NCI-H128 (cell line): Measurements from ENCODE around the gene MYO5B.

ENCODE experiments used
- DNase-seq: peaks from one replicate; lab custom pipeline; 2025; ENCODE audit not compliant: unreplicated experiment; lab: John Stamatoyannopoulos, UW

The MYO5B gene

DNA sequence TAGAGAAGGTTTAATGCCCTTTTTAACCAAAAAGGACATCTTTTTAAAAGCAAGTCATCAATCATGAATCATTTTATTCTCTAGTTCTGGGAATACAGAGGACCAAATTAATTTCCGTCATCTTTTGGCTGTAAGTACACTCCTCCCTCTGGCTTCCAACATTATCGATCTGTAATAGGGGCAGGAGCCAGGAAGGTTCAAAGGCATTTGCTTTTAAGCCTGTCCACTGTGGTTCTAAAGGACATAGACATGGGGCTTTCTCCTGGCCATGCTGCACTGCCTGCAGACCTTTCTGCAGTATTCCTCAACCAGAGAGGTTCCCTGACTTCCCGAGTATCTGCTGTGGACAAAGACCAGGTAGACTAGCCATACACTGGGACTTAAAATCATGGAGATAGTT lies 170.5 kb downstream of the MYO5B start:
- no peak for DNase-seq

DNA sequence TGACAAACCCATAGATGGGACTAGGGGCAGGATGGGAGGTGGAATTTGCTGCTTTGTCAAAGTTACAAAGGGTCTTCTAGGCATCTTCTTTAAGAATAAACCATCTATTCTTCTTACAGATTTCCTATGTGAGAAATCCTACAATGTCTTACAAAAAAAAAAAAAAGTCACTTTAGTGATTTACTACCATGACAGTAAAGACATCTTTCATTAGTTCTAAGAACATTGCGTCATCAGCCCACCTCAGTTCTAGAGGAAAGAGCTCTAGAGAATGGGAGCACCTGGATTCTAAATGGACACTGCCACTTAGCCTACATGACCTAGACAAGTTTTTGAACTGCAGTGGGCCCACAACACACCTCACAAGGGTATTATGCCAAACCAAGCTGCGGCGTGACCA lies 172.0 kb downstream of the MYO5B start:
- no peak for DNase-seq

DNA sequence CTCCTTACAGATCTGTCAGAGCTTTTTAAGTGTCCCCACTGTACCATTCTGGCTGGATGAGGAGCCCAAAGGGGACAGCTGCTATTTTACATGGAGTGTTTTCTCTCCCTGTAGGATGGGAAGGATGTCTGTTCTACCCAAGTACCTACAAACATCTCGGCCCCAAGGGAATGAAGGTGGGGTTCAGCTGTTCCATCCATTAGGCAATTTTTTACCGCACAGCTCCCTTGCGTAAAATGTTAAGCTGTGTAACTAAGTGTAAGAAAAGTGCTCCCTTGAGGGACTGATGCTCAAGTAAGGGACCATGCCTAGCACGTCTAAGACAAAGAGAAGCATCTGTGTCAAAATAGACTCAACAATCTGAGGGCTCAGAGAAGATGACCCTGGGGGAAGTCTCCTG lies 180.3 kb downstream of the MYO5B start:
- DNase-seq, result no peak

DNA sequence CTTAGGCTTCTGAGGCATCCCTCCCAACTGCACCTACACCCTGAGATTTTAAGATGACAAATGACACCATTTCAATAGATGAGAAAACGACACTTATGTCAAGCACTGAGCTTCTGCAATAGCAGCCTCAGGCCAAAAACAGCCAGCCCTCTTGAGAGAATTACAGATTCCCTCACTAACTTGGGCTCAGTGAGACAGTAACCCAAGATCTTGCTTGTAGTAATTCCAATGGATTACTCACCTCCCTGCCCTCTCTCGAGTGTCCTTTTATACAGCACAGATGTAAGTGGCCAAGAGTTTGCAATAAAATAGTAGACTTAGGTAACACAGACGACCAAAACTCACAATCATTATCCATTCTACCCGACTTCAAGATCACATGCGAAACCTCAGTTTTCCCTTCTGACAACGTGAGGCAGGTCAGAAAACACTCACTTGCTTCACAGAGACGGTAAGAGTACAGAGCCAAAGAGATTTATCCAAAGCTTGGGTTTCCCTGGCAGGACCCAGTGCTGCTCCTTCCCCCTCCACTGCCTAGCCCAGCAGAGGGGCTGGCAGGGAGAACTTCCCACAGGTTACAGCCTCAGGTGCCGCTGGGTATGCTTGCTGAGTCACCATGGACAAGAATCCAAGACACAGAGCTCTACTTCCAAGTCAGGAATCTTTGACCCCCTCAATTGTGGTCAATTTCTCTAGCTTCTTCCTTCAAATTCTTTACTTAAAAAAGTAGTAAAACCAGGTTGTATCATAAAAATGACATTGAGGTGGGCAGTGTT lies 181.4 kb downstream of the MYO5B start:
- DNase-seq, result no peak

DNA sequence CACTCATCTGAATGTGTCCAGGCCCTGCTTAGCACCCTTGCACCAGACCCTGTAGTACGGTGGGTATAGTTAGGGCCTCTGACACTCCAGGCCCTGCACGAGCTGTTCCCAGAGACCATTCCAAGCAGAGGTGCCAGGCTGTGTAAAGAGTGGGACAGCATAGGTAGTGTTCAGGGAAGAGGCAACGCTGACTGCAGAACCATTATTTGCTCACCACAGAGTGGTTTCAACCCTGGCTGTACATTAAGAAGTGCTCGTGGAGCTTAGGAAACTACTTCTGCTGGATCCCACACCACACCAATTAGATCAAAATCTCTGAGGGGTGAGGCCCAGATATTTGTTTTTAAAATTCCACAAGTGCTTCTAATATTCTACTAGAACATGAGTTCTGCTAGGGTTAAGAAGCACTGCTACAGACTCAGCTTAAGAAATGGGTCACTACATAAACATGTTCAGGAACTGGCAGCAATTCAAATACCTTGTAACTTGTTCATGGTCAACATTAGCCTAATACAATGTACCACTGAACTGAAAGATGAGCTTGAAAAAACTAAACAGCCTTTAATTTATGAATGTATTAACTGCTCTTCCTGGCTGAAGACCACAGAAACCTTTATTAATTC lies 183.0 kb downstream of the MYO5B start:
- no peak for DNase-seq

DNA sequence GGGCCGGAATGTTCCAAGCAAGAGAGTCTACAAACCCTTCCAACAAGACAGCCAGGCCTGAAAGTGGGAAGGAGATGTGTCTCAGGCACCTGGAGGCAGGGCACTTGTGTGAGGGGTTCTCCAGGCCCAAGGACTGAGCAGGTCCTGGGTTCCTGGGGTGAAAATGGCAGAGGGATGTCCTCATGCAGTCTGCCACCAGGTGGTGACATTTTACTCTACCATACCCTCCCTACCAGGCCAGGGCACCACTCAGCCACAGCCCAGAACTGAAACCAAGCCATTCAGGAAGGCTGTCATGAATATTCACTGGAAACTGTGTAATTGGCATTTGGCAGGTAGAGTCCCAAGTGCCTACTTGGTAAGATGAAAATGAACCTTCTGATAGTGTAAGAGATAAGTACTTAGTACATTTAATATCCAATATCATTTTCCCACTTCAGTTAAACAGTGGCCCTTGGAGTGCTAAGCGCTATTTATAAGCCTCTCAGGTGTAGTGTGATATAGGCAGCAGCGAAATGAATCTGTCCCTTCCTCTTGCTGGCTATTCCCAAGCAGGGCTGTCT lies 185.1 kb downstream of the MYO5B start:
- DNase-seq, result peak; percentile 68

DNA sequence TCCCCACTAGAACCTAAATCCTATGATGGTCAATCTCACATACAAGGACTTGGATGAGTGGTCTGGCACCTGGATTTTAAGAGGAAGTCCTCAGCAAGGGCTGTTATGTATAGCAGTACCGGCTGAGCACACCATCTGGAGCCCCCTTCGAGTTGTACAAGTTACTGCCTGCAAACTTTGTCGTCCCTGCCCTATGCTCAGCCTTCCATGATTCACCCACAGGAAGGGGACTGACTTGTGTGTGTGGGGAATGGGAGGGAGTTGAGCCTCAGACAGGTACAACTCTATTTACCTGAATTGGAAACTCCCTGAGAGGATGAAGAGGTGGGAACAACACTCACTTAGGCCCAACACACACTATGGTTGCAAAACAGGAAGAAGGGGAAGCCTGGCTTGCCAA lies 186.6 kb downstream of the MYO5B start:
- no peak for DNase-seq

DNA sequence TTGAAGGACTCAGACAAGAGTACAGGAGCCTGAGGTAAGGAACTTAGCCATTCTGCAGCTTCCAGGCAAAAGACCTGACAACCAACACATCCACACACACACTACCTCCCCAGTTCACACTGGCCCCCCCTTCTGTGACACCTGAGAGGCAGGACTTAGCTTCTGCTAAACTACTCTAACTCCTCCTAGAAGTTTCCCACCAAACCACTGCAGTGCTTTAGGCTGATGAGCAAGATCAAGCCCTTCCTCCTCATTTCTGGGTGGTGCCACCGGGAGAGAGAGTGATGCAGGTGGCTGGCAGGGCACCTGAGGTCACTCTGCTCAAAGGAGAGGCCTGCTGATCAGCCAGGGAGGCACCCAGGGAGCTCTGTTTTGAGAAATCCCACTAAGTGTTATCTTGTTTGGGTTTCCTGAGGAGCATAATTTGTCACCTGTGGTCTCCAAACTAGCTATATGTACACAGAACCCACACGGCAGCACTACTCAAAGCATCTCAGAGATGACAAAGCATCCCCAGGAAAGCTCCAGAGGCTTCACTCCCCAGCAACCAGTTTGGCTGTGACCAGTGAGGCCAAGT lies 188.4 kb downstream of the MYO5B start:
- no peak for DNase-seq

DNA sequence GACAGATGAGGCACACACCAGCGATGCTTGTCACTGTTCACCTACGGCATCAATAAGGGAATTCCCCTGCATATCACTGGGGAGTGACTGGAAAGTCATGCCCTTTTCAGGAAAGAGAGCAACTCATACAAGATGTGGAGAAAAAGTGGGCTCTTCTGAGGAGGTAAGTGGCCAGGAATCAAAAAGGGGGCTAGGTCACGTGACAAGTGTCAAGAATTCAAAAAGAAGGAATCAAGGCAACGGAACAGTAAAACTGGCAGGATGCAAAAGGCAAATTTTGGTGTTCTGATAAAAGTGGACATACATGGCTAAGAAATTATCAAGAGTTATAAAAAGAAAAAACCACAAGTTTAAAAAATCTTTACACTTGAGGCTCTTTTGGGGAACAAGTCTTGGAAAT lies 190.9 kb downstream of the MYO5B start:
- DNase-seq, result no peak

DNA sequence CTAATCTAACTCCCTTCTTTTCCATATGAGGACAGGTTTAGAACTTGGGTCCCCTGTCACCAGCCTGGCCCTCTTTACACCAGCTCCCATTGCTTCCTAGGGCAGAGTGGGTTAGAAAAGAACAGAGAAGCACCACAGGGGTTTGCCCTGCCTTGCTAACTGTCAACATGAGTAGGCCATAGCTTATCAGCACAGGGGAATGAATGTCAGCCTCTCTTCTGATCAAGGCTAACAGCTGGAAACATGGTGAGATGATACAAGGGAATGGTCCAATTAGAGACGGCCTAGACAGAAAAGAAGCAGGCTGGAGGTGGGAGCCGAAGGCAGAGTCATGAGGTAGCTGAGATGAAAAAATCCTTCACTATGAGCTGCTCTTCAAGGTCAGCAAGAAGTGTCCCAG lies 192.2 kb downstream of the MYO5B start:
- DNase-seq, result no peak

DNA sequence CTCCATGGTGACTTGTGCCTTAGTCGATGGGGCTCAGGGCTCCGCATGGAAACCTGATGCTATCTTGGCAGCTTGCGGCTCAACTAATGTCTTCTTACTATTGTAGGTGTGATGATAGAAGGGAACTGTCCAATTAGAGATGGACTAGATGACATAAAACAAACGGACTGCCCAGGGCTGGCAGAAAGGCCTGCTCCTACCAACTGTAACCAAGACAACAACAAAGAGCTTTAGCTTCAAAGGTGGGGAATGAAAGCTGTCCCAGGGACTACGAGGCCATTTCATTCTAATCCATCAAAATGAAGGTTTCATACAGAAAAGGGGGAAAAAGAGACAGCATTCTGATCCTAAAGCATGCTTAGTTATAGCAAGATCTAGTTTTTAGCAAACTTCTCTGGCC lies 194.7 kb downstream of the MYO5B start:
- DNase-seq, result no peak

DNA sequence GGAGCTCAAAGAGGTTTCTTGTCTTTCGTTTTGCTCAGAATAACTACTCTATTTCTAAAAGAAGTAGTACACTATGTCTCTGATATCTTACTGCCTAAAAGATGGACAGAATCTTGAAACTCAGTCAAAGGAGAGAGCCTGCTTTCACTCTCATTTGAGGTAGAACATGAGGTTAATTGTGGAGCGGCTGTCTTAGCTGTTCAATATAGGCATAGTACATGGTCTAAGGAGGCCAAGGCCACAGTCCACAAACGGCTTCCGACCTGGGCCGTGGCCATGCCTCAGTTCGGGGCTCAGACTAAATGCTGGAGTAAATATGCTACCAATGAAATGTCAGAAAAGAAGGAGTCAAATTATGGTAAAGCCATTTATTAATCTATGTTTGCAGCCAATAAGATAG lies 195.8 kb downstream of the MYO5B start:
- no peak for DNase-seq

DNA sequence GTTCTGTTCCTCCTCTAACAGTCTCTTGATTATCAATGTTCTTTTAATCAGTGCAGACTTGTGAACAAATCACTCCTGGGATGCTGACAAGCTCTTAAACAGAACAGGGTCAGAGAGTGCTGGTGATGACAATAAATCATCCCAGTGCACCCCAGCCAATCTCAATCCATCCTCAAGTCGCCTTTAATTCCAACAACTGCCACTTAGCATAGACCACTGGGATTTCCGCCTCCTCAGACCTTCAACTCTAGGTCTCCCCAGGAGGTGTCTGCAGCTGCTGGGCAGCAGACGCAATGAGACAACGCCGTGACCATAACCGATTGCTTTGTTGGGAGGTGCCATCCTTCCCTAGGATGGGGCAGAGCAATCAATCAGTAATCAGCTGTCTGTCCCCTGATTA lies 197.4 kb downstream of the MYO5B start:
- DNase-seq, result no peak

DNA sequence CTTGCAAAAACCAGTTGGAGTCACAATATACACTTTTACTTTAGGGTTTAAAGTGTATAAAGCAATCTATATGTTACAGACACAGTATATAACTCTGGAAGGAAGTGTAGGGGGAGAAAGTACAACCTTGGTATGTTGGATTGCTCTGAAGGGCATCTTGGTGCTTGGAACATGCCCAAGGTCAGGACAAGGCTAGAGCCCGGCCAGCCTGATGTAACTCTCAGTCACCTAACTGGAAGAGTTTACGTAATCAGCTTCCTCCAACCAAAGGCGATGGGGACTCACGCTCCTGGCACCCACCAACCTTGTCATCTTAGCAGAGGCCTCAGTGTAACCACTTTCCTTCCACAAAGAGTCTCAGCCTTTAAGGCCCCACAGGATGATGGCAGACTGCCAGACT lies 200.5 kb downstream of the MYO5B start:
- no peak for DNase-seq

DNA sequence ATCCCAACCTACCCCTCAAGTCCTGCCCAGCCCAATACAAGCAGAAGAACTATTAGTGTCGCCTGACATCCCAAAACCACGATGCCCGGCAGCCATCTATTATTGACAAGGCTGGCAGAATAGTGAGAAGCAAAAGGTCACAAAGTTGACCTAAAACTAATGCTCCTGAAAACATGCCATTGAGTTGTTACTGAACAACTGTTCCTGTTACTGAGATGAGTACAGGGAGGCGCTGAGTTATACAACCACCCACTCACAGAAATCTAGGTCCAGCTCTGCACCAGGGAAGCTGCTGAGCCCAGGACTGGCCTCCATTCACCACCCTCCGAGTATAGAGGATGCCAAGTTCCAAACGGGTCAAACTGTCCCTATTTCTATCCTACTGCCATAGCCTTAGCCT lies 201.6 kb downstream of the MYO5B start:
- no peak for DNase-seq

DNA sequence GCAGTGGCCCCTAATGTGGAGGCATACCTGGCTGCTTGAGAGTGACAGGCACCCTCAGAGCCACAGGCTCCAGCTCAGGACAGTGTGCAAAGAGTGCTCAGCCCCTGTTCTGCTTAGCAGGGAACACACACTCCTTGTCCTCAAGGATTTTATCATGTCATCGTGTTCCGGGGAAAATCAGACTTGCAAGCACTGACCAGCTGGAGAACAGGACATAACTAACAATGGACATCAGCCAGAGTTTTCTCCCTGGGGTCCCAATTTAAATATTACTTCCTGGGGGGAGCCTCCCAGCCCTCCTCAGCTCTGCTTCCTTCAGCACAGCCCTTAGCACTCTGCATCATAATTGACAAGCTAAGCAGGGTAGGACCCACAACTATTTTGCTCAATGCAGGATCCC lies 206.2 kb downstream of the MYO5B start:
- DNase-seq, result no peak

DNA sequence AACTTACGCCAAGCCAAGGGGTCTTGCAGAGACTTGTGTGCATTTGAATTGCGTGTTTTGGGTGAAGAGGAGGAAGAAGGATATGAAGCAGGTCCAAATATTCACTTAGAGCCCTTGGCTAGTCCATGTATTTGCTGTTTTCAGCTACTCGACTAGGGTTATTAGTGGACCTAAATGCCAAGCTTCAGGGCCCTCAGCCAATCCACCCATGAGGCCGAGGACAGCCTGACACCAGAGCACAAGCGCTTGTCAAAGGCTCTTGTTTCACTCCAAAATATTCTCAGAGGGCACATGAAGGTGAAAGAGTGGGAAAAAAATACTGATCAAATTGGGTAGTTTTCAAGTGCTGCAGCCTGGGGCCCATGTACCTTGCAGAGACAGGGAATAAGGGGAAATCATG lies 206.8 kb downstream of the MYO5B start:
- DNase-seq, result no peak

DNA sequence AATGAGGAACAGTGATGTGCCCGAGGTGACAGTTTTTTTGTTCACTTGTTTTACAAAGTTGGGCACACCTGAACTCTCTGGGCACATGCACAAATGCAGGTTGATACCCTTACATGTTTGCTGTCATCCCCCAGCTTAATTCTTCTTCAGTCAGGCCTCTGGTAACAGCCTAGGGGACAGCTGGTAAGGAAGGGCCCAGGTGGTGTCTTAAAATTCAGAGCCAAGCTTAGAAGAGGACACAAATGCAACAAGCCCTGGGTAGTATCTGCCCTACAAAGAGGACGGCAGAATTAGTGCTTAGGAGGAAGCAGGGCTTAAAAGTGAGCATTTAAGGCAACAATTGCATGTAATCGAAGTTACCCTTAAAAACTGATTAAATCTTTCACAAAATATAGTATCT lies 209.7 kb downstream of the MYO5B start:
- no peak for DNase-seq

DNA sequence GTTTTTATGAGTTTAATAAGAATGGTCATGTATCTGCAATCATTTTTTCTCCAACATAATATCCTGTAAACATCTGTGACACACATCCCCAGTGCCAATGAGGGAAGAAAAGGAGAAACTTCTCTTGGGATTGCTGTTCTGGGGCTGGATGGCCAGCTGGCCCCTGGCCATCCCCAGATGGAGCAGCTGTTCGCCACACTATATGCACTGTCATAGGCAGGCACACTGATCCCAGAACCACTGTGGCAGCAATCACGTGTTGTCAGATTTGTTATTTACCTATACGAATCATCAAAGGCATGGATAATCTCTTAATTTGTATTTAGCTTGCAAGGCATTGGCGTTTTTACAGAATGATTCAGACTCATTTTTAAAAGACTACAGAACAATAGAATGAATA lies 214.1 kb downstream of the MYO5B start:
- no peak for DNase-seq

DNA sequence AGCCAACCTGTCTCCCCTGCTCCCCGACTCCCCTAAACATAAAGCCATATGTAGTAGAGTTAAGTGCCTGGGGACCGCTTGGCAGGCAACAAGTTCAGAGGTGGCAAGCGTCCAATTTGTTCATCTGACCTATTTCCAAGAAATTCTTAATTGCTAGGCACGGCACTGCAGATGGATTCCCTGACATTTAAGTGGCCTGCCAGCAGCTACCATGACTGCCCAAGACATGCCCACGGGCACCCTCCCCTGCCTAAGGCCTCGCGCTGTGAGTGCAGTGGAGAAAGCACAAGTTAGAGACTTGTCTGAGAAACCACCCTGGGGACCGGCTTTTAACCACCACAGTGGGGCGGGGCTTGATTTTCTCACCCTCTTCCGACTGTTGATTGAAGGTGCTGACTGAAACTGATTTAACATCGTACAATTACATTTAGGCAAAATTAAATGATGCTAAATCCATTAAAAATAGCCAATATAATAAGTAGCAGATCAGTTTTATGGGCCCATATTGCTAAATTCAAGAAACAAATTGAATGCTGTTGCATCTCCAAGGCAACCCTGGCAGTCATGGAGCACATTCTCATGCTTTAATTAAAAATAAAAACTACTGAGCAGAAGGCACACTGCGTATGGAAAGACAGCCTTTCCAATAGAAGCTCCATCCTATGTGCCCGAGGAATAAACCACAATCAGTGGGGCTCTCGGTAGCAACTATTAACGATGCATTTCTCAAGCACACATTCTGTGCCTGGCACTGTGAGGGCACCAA lies 218.0 kb downstream of the MYO5B start:
- DNase-seq, result no peak

DNA sequence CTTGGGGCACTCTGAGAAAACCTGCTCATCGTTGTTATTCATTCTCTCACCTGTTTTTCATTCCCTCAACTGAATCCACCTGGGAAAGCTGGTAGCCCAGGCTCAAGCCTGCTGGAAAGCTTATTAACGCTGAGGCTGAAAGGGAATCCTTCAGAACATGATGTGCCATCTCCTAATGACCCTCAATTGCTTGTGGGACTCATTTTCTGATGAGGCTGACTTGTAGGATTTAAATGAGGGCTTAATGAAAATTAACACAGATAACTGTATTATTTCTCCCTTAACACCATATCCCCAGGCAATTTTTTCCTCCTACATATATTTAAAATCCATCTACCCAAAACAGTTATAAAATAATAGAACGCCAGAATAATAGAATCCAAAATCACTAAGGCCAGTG lies 218.9 kb downstream of the MYO5B start:
- DNase-seq, result no peak

DNA sequence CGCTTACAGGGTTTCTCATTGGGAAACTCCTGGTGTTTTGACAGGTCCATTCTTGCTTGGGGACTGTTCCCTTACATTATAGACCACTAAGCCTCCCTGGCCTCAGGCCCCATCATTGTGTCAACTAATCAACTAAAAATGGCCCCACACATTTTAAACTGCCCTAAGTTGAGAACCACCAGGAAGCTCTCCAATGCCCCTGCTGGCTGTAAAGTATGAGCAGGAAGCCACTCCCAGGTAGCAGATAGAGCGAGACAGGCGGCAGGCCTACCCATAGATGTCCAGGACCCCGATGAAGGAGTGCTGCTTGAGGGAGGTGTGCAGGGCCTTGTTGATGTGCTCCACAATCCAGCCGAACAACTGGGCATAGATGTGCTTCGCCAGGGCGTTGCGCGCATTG lies 220.9 kb downstream of the MYO5B start:
- no peak for DNase-seq
